Measurements from ENCODE around the gene OR6C4. TPM values are rescaled to one million over a fixed set of nuclear protein-coding genes. Genes with fewer than 3 reads are reported as not detected.
A peak's percentile ranks its signal among the peaks of the same experiment; 100 is the strongest.

Gene OR6C4
- not detected for polyA plus RNA-seq (2013, experiment 1 of 2)
- polyA plus RNA-seq (2013, experiment 2 of 2), result not detected

DNA sequence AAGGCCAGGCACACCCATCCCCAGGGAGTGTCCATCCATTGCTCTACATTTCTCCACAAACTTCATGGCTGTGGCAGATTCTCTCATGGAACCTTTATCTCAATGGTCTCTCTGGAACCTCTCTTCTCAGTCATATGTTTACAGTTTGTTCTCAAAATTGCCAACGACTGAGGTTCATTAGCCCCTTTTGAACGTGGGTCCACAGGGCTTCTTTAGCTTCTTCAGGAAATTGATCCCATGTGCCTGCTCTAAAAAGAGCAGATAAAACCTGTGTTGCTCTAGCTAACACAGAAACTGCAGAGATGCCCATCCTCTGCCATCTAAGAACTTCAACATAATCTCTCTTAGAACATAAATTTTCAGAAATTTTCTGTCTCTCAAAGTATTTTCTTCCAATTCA, at the start of gene OR6C4:
Gene OR6C4, plus strand, starts transcription at position 301 of the 400 bp plus-strand sequence. CDS start 1,625 bp downstream, outside the sequence.
- no peak for DNase-seq (ENCODE audit: low spot score)

DNA sequence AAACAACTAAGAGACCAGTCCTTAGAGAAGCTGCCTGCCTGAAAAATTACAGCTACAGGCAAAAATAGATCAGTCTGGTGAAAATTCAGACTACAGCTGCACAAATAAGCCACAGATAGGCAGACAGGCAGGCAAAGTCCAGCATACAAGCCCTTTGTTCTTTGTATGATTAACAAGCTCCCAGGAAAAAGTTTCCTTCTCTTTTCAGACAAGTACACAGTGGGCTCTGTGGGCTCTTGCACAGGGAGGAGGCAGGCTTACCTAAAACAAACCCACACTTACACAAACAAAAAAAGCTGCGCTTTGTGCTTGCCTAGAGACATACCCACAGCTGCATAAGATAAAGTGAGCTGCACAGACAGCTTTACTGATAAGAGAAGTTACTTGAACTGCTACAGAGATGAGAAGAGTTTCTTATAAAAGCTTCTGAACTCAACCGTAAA, 49.6 kb upstream of the OR6C4 start:
- Histone ChIP-seq H2AK5ac (ENCODE audit: low read depth, low read length) (no peak overlapping the region), H3K79me1 (ENCODE audit: low read depth, low read length) (no peaks in the 10 kb centered on the region), H3K4me1 (ENCODE audit: control insufficient read depth in 2 of 2, insufficient read depth in 1 of 2, low read depth in 1 of 2, low read length in 2 of 2) (no peaks in the 10 kb centered on the region), H3K27me3 (ENCODE audit: control insufficient read depth in 3 of 3, insufficient read depth in 3 of 3, low read depth in 1 of 3, low read length in 3 of 3) (no peaks in the 10 kb centered on the region), H3K18ac (ENCODE audit: low read length) (no peak overlapping the region), H3K4me2 (ENCODE audit: insufficient read depth, low read length, poor library complexity, severe bottlenecking) (no peak overlapping the region), H3K14ac (ENCODE audit: low read length) (no peak overlapping the region), H3K9me3 (replicated peaks in 1 of 2; ENCODE audit: control insufficient read depth in 2 of 2, insufficient read depth in 1 of 2, low read depth in 1 of 2, low read length in 2 of 2) (no peaks in the 10 kb centered on the region), H2BK15ac (ENCODE audit: low read length) (no peak overlapping the region), H3K4ac (ENCODE audit: low read length) (no peak overlapping the region), H3K27ac (replicated peaks; ENCODE audit: low read length) (no peak overlapping the region), H2BK12ac (ENCODE audit: low read length) (no peak overlapping the region), H2BK120ac (ENCODE audit: low read depth, low read length) (no peak overlapping the region), H3K36me3 (replicated peaks in 1 of 2; ENCODE audit: control insufficient read depth in 2 of 2, insufficient read depth in 2 of 2, low read length in 2 of 2) (no peaks in the 10 kb centered on the region), H4K8ac (ENCODE audit: low read depth, low read length) (no peak overlapping the region), H2BK5ac (ENCODE audit: low read length) (no peak overlapping the region), H3K9ac (ENCODE audit: low read depth, low read length, poor library complexity) (no peak overlapping the region), H2AFZ (ENCODE audit: low read length) (peak overlapping the region; percentile 24), H4K91ac (ENCODE audit: low read depth, low read length, poor library complexity) (no peak overlapping the region), H3K4me3 (ENCODE audit: low read length in 2 of 2) (no peak overlapping the region), H3K23ac (ENCODE audit: low read depth, low read length, poor library complexity) (no peak overlapping the region)
- no CpG with 5 or more reads among the region's 2 CpGs for WGBS, 2 donors (ENCODE audit: extremely low coverage in 2 of 2, insufficient read length in 2 of 2, insufficient replicate concordance in 1 of 2)
- no peak for DNase-seq (ENCODE audit: low spot score)

More for the DNA sequence above, at the start of gene OR6C4:
- Histone ChIP-seq H3K23ac (ENCODE audit: low read depth, low read length, poor library complexity) (no peak within 1 kb of the TSS), H4K91ac (ENCODE audit: low read depth, low read length, poor library complexity) (no peak within 1 kb of the TSS), H3K36me3 (replicated peaks in 1 of 2; ENCODE audit: control insufficient read depth in 2 of 2, insufficient read depth in 2 of 2, low read length in 2 of 2) (no peaks in the 10 kb centered on the region), H2AK5ac (ENCODE audit: low read depth, low read length) (no peak within 1 kb of the TSS), H3K4ac (ENCODE audit: low read length) (no peak within 1 kb of the TSS), H2BK12ac (ENCODE audit: low read length) (no peak within 1 kb of the TSS), H3K14ac (ENCODE audit: low read length) (no peak within 1 kb of the TSS), H3K79me1 (ENCODE audit: low read depth, low read length) (no peaks in the 10 kb centered on the region), H3K27me3 (ENCODE audit: control insufficient read depth in 3 of 3, insufficient read depth in 3 of 3, low read depth in 1 of 3, low read length in 3 of 3) (no peaks in the 10 kb centered on the region), H3K4me1 (ENCODE audit: control insufficient read depth in 2 of 2, insufficient read depth in 1 of 2, low read depth in 1 of 2, low read length in 2 of 2) (no peaks in the 10 kb centered on the region), H3K9ac (ENCODE audit: low read depth, low read length, poor library complexity) (no peak within 1 kb of the TSS), H3K18ac (ENCODE audit: low read length) (no peak within 1 kb of the TSS), H2AFZ (ENCODE audit: low read length) (no peak within 1 kb of the TSS), H3K4me2 (ENCODE audit: insufficient read depth, low read length, poor library complexity, severe bottlenecking) (no peak within 1 kb of the TSS), H3K27ac (replicated peaks; ENCODE audit: low read length) (no peak within 1 kb of the TSS), H3K4me3 (ENCODE audit: low read length in 2 of 2) (no peak within 1 kb of the TSS), H4K8ac (ENCODE audit: low read depth, low read length) (no peak within 1 kb of the TSS), H2BK5ac (ENCODE audit: low read length) (no peak within 1 kb of the TSS), H3K9me3 (replicated peaks in 1 of 2; ENCODE audit: control insufficient read depth in 2 of 2, insufficient read depth in 1 of 2, low read depth in 1 of 2, low read length in 2 of 2) (peaks cover 0 to 2% of the 10 kb centered on the region in 2 donors), H2BK120ac (ENCODE audit: low read depth, low read length) (no peak within 1 kb of the TSS), H2BK15ac (ENCODE audit: low read length) (no peak within 1 kb of the TSS)
- WGBS, 2 donors (ENCODE audit: extremely low coverage in 2 of 2, insufficient read length in 2 of 2, insufficient replicate concordance in 1 of 2), result no CpG with 5 or more reads among the region's 2 CpGs

DNA sequence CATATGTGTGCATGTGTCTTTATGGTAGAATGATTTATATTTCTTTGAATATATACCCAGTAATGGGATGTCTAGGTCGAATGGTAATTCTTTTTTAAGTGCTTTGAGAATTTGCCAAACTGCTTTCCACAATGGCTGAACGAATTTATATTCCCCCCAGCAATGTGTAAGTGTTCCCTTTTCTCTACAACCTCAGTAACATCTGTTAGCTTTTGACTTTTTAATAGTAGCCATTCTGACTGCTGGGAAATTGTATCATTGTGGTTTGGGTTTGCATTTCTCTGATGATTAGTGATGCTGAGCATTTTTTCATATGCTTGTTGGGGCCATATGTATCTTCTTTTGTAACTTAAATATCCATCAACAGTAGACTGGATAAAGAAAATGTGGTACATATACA, 47.8 kb upstream of the OR6C4 start:
- Histone ChIP-seq H2BK15ac (ENCODE audit: low read length) (no peak overlapping the region), H2AFZ (ENCODE audit: low read length) (no peak overlapping the region), H3K9ac (ENCODE audit: low read depth, low read length, poor library complexity) (no peak overlapping the region), H3K36me3 (replicated peaks in 1 of 2; ENCODE audit: control insufficient read depth in 2 of 2, insufficient read depth in 2 of 2, low read length in 2 of 2) (no peaks in the 10 kb centered on the region), H3K9me3 (replicated peaks in 1 of 2; ENCODE audit: control insufficient read depth in 2 of 2, insufficient read depth in 1 of 2, low read depth in 1 of 2, low read length in 2 of 2) (no peaks in the 10 kb centered on the region), H4K8ac (ENCODE audit: low read depth, low read length) (no peak overlapping the region), H3K14ac (ENCODE audit: low read length) (no peak overlapping the region), H4K91ac (ENCODE audit: low read depth, low read length, poor library complexity) (no peak overlapping the region), H2BK120ac (ENCODE audit: low read depth, low read length) (no peak overlapping the region), H3K4me2 (ENCODE audit: insufficient read depth, low read length, poor library complexity, severe bottlenecking) (no peak overlapping the region), H3K4ac (ENCODE audit: low read length) (no peak overlapping the region), H3K27ac (replicated peaks; ENCODE audit: low read length) (no peak overlapping the region), H3K23ac (ENCODE audit: low read depth, low read length, poor library complexity) (no peak overlapping the region), H3K18ac (ENCODE audit: low read length) (no peak overlapping the region), H3K4me3 (ENCODE audit: low read length in 2 of 2) (no peak overlapping the region), H2AK5ac (ENCODE audit: low read depth, low read length) (no peak overlapping the region), H2BK12ac (ENCODE audit: low read length) (no peak overlapping the region), H3K4me1 (ENCODE audit: control insufficient read depth in 2 of 2, insufficient read depth in 1 of 2, low read depth in 1 of 2, low read length in 2 of 2) (no peaks in the 10 kb centered on the region), H3K27me3 (ENCODE audit: control insufficient read depth in 3 of 3, insufficient read depth in 3 of 3, low read depth in 1 of 3, low read length in 3 of 3) (no peaks in the 10 kb centered on the region), H2BK5ac (ENCODE audit: low read length) (no peak overlapping the region), H3K79me1 (ENCODE audit: low read depth, low read length) (no peaks in the 10 kb centered on the region)
- no peak for DNase-seq (ENCODE audit: low spot score)
- WGBS, 2 donors (ENCODE audit: extremely low coverage in 2 of 2, insufficient read length in 2 of 2, insufficient replicate concordance in 1 of 2), result no CpG with 5 or more reads among the region's 2 CpGs

DNA sequence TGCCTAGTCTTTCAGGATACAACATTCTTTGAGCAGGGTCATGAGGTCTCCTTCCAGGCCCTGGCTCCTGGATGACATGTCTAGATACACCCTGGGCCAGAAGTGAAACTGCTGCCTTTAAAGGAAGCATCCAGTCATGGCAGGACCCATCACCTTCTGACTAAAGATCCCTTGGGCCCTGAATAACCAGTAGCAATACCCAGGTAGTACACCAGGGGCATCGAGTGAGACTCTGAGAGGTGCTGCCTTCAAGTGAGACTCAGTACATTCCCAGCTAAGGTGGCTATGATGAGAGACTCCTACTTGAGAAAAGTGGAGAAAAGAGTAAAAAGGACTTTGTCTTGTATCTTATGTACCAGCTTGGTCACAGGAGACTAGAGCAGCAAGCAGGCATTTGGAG, 33.7 kb upstream of the OR6C4 start:
- Histone ChIP-seq H2BK15ac (ENCODE audit: low read length) (no peak overlapping the region), H3K9me3 (replicated peaks in 1 of 2; ENCODE audit: control insufficient read depth in 2 of 2, insufficient read depth in 1 of 2, low read depth in 1 of 2, low read length in 2 of 2) (no peaks in the 10 kb centered on the region), H3K79me1 (ENCODE audit: low read depth, low read length) (no peaks in the 10 kb centered on the region), H3K4me2 (ENCODE audit: insufficient read depth, low read length, poor library complexity, severe bottlenecking) (no peak overlapping the region), H3K4me3 (ENCODE audit: low read length in 2 of 2) (no peak overlapping the region), H3K18ac (ENCODE audit: low read length) (no peak overlapping the region), H4K91ac (ENCODE audit: low read depth, low read length, poor library complexity) (no peak overlapping the region), H2AK5ac (ENCODE audit: low read depth, low read length) (no peak overlapping the region), H3K27me3 (ENCODE audit: control insufficient read depth in 3 of 3, insufficient read depth in 3 of 3, low read depth in 1 of 3, low read length in 3 of 3) (no peaks in the 10 kb centered on the region), H2BK12ac (ENCODE audit: low read length) (no peak overlapping the region), H3K4ac (ENCODE audit: low read length) (no peak overlapping the region), H3K14ac (ENCODE audit: low read length) (no peak overlapping the region), H3K23ac (ENCODE audit: low read depth, low read length, poor library complexity) (no peak overlapping the region), H3K4me1 (ENCODE audit: control insufficient read depth in 2 of 2, insufficient read depth in 1 of 2, low read depth in 1 of 2, low read length in 2 of 2) (no peaks in the 10 kb centered on the region), H3K9ac (ENCODE audit: low read depth, low read length, poor library complexity) (no peak overlapping the region), H3K27ac (replicated peaks; ENCODE audit: low read length) (no peak overlapping the region), H2BK120ac (ENCODE audit: low read depth, low read length) (no peak overlapping the region), H2BK5ac (ENCODE audit: low read length) (no peak overlapping the region), H3K36me3 (replicated peaks in 1 of 2; ENCODE audit: control insufficient read depth in 2 of 2, insufficient read depth in 2 of 2, low read length in 2 of 2) (no peaks in the 10 kb centered on the region), H4K8ac (ENCODE audit: low read depth, low read length) (no peak overlapping the region), H2AFZ (ENCODE audit: low read length) (no peak overlapping the region)
- no peak for DNase-seq (ENCODE audit: low spot score)
- WGBS, 2 donors (ENCODE audit: extremely low coverage in 2 of 2, insufficient read length in 2 of 2, insufficient replicate concordance in 1 of 2), result no CpG with 5 or more reads among the region's 1 CpG

Measured in neuronal stem cell (in vitro differentiated cells).